ENCODE data around the gene FAM209A. TPM values are rescaled to one million over a fixed set of nuclear protein-coding genes. Genes with fewer than 3 reads are reported as not detected.

FAM209A gene
- total RNA-seq, 4 donors from 2014 or later = not detected

GRCh38 chr20:56517641-56518040 is 6.9 kb upstream of the FAM209A start:
- no peak for DNase-seq
- Histone ChIP-seq H3K9me3 (peaks cover 13 to 18% of the 10 kb centered on the region in 2 donors), H3K4me1 (peaks cover 0 to 10% (median 0%) of the 10 kb centered on the region in 4 donors), H3K4me3 (no peak overlapping the region), H3K27me3 (no peaks in the 10 kb centered on the region), H3K36me3 (peaks cover 0 to 66% (median 18%) of the 10 kb centered on the region in 4 donors), H3K27ac (no peak overlapping the region)
- TF ChIP-seq POLR2A (IDR thresholded peaks at IDR 0.05) (no peak), POLR2AphosphoS5 (IDR thresholded peaks at IDR 0.05) (no peak), EP300 (IDR thresholded peaks at IDR 0.05; ENCODE audit: low read depth) (no peak)
- TF ChIP-seq, protein P1, sequence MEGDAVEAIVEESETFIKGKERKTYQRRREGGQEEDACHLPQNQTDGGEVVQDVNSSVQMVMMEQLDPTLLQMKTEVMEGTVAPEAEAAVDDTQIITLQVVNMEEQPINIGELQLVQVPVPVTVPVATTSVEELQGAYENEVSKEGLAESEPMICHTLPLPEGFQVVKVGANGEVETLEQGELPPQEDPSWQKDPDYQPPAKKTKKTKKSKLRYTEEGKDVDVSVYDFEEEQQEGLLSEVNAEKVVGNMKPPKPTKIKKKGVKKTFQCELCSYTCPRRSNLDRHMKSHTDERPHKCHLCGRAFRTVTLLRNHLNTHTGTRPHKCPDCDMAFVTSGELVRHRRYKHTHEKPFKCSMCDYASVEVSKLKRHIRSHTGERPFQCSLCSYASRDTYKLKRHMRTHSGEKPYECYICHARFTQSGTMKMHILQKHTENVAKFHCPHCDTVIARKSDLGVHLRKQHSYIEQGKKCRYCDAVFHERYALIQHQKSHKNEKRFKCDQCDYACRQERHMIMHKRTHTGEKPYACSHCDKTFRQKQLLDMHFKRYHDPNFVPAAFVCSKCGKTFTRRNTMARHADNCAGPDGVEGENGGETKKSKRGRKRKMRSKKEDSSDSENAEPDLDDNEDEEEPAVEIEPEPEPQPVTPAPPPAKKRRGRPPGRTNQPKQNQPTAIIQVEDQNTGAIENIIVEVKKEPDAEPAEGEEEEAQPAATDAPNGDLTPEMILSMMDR (IDR thresholded peaks at IDR 0.05) = no peak
- 82 to 100% methylated on average over 5 to 8 of the region's 8 CpGs for WGBS, 2 donors (ENCODE audit: low coverage in 1 of 2)
- in situ Hi-C loops (cut with MboI; ENCODE audit: low pct_ligation_motif_present in 1 of 4, low pct_unique_long_range_greater_than_20kb in 1 of 4, low sequenced_read_pairs in 3 of 4) = no loop called here
- intact Hi-C loops (cut with DNase I; ENCODE audit: low total_unique reads) = no loop called here

GRCh38 chr20:56518126-56518525 is 6.4 kb upstream of the FAM209A start:
- in situ Hi-C loops (cut with MboI; ENCODE audit: low pct_ligation_motif_present in 1 of 4, low pct_unique_long_range_greater_than_20kb in 1 of 4, low sequenced_read_pairs in 3 of 4) (no loop called here), intact Hi-C loops (cut with DNase I; ENCODE audit: low total_unique reads) (no loop called here)
- Histone ChIP-seq H3K27me3 (no peaks in the 10 kb centered on the region), H3K36me3 (peaks cover 0 to 63% (median 18%) of the 10 kb centered on the region in 4 donors), H3K27ac (no peak overlapping the region), H3K9me3 (peaks cover 13 to 18% of the 10 kb centered on the region in 2 donors), H3K4me3 (no peak overlapping the region), H3K4me1 (peaks cover 0 to 10% (median 0%) of the 10 kb centered on the region in 4 donors)
- TF ChIP-seq POLR2AphosphoS5 (IDR thresholded peaks at IDR 0.05) (no peak), EP300 (IDR thresholded peaks at IDR 0.05; ENCODE audit: low read depth) (no peak), POLR2A (IDR thresholded peaks at IDR 0.05) (no peak)
- TF ChIP-seq, protein P1 (IDR thresholded peaks at IDR 0.05) = no peak
- DNase-seq = no peak
- 96% methylated on average over 14 of the region's 14 CpGs; no CpG with 5 or more reads in 1 of the 2 donors for WGBS, 2 donors (ENCODE audit: low coverage in 1 of 2)

DNA sequence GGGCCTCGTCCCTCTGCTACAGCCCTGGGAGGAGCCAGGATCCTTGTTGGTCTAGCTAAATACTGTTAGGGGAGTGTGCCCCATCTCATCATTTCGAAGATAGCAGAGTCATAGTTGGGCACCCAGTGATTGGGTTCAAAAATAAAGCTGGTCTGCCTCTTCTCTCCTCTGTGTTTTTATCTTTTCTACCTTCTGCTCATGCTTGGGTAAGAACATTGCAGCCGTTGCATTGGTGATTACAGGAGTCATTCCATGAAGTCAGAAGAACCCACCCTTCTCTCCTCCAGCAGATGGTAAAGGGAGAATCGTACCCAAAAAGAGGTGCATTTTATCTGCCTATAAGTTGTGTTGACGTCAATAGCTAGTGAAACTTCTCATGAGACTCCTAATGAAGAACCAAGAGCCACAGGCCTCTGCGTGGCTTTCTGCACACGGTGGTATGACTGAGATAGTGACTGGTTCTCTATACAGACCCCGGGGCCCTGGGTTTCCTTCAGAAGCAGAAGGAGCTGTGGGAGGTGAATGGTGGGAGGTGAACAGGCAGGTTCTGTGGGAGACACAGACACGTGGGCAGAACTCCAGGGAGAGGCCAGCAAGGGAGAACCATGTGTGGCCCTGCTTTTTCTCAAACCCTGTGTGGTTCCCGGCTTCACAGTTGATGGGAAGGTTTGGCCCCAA is 5.7 kb upstream of the FAM209A start:
- Histone ChIP-seq H3K36me3 (peaks cover 0 to 55% (median 18%) of the 10 kb centered on the region in 4 donors), H3K27ac (no peak overlapping the region), H3K27me3 (no peaks in the 10 kb centered on the region), H3K4me3 (no peak overlapping the region), H3K9me3 (peaks cover 13 to 18% of the 10 kb centered on the region in 2 donors), H3K4me1 (peaks cover 0 to 10% (median 0%) of the 10 kb centered on the region in 4 donors)
- intact Hi-C loops (cut with DNase I; ENCODE audit: low total_unique reads) (no loop called here), in situ Hi-C loops (cut with MboI; ENCODE audit: low pct_ligation_motif_present in 1 of 4, low pct_unique_long_range_greater_than_20kb in 1 of 4, low sequenced_read_pairs in 3 of 4) (no loop called here)
- WGBS, 2 donors (ENCODE audit: low coverage in 1 of 2) = 88 to 100% methylated on average over 7 to 10 of the region's 10 CpGs
- no peak for DNase-seq
- TF ChIP-seq POLR2AphosphoS5 (IDR thresholded peaks at IDR 0.05) = no peak
- TF ChIP-seq, protein P1 (IDR thresholded peaks at IDR 0.05) = no peak
- TF ChIP-seq EP300 (IDR thresholded peaks at IDR 0.05; ENCODE audit: low read depth) = no peak
- no peak for TF ChIP-seq POLR2A (IDR thresholded peaks at IDR 0.05)

DNA sequence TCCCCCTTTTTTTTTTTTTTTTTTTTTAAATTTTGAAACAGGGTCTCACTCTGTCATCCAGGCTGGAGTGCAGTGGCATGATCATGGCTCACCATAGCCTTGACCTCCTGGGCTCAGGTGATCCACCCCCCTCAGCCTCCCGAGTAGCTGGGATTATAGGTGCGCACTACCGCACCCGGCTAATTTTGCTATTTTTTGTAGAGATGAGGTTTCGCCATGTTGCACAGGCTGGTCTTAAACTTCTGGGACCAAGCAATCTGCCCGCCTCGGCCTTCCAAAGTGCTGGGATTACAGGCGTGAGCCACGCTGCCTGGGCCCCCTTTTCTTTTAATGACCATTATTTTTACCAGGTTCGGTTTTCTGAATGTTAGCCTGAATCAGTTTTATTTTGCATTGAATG is 5.0 kb upstream of the FAM209A start:
- intact Hi-C loops (cut with DNase I; ENCODE audit: low total_unique reads) (no loop called here), in situ Hi-C loops (cut with MboI; ENCODE audit: low pct_ligation_motif_present in 1 of 4, low pct_unique_long_range_greater_than_20kb in 1 of 4, low sequenced_read_pairs in 3 of 4) (no loop called here)
- DNase-seq = no peak
- WGBS, 2 donors (ENCODE audit: low coverage in 1 of 2) = 96 to 97% methylated on average over 5 to 10 of the region's 10 CpGs
- TF ChIP-seq POLR2AphosphoS5 (IDR thresholded peaks at IDR 0.05) (no peak), EP300 (IDR thresholded peaks at IDR 0.05; ENCODE audit: low read depth) (no peak), POLR2A (IDR thresholded peaks at IDR 0.05) (no peak)
- TF ChIP-seq, protein P1 (IDR thresholded peaks at IDR 0.05) = no peak
- Histone ChIP-seq H3K4me1 (peaks cover 0 to 10% (median 0%) of the 10 kb centered on the region in 4 donors), H3K27me3 (no peaks in the 10 kb centered on the region), H3K36me3 (peaks cover 0 to 48% (median 18%) of the 10 kb centered on the region in 4 donors), H3K4me3 (no peak overlapping the region), H3K27ac (no peak overlapping the region), H3K9me3 (peaks cover 13 to 18% of the 10 kb centered on the region in 2 donors)

Measured in transverse colon (tissue), 4 donors.